LNCAP (cell line): ENCODE measurements around the gene ACAP2.

ENCODE experiments used
- CTCF ChIP-seq: fragments of 450-650 bp; IDR thresholded peaks from 2 replicates; pipeline ENCODE4 v1.5.1; 2017; ENCODE audit warnings: mild to moderate bottlenecking

Gene ACAP2

GRCh38 chr3:195238081-195238571 is 204.7 kb downstream of the ACAP2 start:
- TF ChIP-seq CTCF = no peak

- TF ChIP-seq CTCF = no peak
Observed at GRCh38 chr3:195236801-195237570, 205.8 kb downstream of the ACAP2 start.

- TF ChIP-seq CTCF = no peak
Observed at GRCh38 chr3:195236076-195236798, 206.6 kb downstream of the ACAP2 start.

GRCh38 chr3:195230244-195230643 is 212.6 kb downstream of the ACAP2 start:
- TF ChIP-seq CTCF = no peak

GRCh38 chr3:195227871-195228270 is 214.9 kb downstream of the ACAP2 start:
- TF ChIP-seq CTCF = no peak

- TF ChIP-seq CTCF = 0 out of 2 replicates have a peak, but pooled peaks have one; percentile 13
Observed at GRCh38 chr3:195226900-195227447, 215.8 kb downstream of the ACAP2 start.

- no peak for TF ChIP-seq CTCF
Observed at GRCh38 chr3:195226445-195226844, 216.4 kb downstream of the ACAP2 start.
